ENCODE results near the gene TMTC4. TPM values are rescaled to one million over a fixed set of nuclear protein-coding genes. Genes with fewer than 3 reads are reported as not detected.
"Not testable (repeated sequence)": the region's sequence is repeated elsewhere in the genome, so short reads cannot be mapped to it uniquely, and the experiment has no call there.

TMTC4 gene
- total RNA-seq, 1 donor from 2014 or later: 59.4 TPM

DNA sequence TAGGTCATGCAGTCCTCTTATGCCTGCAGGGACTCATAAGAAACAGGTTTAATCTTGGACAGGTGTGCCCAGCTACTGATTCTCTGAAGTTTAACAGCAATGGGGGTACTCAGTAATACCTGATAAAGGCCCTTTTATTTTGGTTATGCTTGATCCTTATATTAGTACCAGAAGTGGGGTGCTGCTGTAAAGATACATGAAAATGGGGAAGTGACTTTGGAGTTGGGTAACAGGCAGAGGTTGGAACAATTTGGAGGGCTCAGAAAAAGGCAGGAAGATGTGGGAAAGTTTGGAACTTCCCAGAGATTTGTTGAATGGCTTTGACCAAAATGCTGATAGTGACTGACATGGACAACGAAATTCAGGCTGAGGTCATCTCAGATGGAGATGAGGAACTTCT lies 14.6 kb upstream of the TMTC4 start:
- DNase-seq (ENCODE audit: low spot score): no peak
- Mint-ChIP-seq H3K9me3 (peaks cover 27% of the 10 kb centered on the region), H3K27me3 (ENCODE audit: insufficient read depth, low read depth) (no peaks in the 10 kb centered on the region), H3K27ac (no peak overlapping the region), H3K4me1 (no peaks in the 10 kb centered on the region), H3K36me3 (peaks cover 2% of the 10 kb centered on the region), H3K4me3 (no peak overlapping the region)
- Histone ChIP-seq H3K9ac (no peak overlapping the region), H3K4me2 (no peak overlapping the region), H3K9me3 (ENCODE audit: low read depth) (no peaks in the 10 kb centered on the region), H2AFZ (replicated peaks) (no peak overlapping the region), H3K4me1 (no peaks in the 10 kb centered on the region), H3K79me2 (ENCODE audit: low read depth) (no peaks in the 10 kb centered on the region), H3K27ac (no peak overlapping the region), H3F3A (ENCODE audit: low read depth) (no peaks in the 10 kb centered on the region), H3K27me3 (no peaks in the 10 kb centered on the region), H3K36me3 (no peaks in the 10 kb centered on the region), H4K20me1 (ENCODE audit: low read depth) (no peaks in the 10 kb centered on the region), H3K4me3 (no peak overlapping the region)
- TF ChIP-seq CTCF (IDR thresholded peaks at IDR 0.05): no peak

- peaks cover 6% of the 10 kb centered on the region for H3K9me3 Mint-ChIP-seq
- H3K4me3 ChIP-seq: no peak overlapping the region
- no peak overlapping the region for H3K9ac ChIP-seq
- H3K27ac ChIP-seq: no peak overlapping the region
- no peak overlapping the region for H3K4me2 ChIP-seq
- H3K79me2 ChIP-seq (ENCODE audit: low read depth): no peaks in the 10 kb centered on the region
- no peaks in the 10 kb centered on the region for H4K20me1 ChIP-seq (ENCODE audit: low read depth)
- peaks cover 19% of the 10 kb centered on the region for H3K27me3 Mint-ChIP-seq (ENCODE audit: insufficient read depth, low read depth)
- no peak for TF ChIP-seq EZH2phosphoT487 (IDR thresholded peaks at IDR 0.05)
- no peak for TF ChIP-seq EZH2 (IDR thresholded peaks at IDR 0.05)
- no peak for TF ChIP-seq CTCF (IDR thresholded peaks at IDR 0.05)
- no peaks in the 10 kb centered on the region for H3K9me3 ChIP-seq (ENCODE audit: low read depth)
- peaks cover 6% of the 10 kb centered on the region for H3K4me1 ChIP-seq
- H3K36me3 ChIP-seq: no peaks in the 10 kb centered on the region
- no peak overlapping the region for H3K27ac Mint-ChIP-seq
- H3K27me3 ChIP-seq: peaks cover 23% of the 10 kb centered on the region
- H3K4me3 Mint-ChIP-seq: no peak overlapping the region
- no peak overlapping the region for H2AFZ ChIP-seq (replicated peaks)
- DNase-seq (ENCODE audit: low spot score): no peak
- peaks cover 8% of the 10 kb centered on the region for H3K4me1 Mint-ChIP-seq
- peaks cover 5% of the 10 kb centered on the region for H3F3A ChIP-seq (ENCODE audit: low read depth)
- H3K36me3 Mint-ChIP-seq: no peaks in the 10 kb centered on the region
Measured at GRCh38 chr13:100680131-100680530, 5.5 kb upstream of the TMTC4 start.

DNA sequence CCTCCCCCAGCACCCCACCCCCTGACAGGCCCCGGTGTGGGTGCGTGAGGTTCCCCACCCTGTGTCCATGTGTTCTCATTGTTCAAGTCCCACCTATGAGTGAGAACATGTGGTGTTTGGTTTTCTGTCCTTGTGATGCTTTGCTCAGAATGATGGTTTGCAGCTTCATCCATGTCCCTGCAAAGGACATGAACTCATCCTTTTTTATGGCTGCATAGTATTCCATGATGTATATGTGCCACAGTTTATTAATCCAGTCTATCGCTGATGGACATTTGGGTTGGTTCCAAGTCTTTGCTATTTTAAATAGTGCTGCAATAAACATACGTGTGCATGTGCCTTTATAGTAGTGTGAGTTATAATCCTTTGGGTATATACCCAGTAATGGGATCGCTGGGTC lies 2.5 kb upstream of the TMTC4 start:
- H3K27ac Mint-ChIP-seq; H3K9me3 ChIP-seq (ENCODE audit: low read depth); H3K9ac ChIP-seq; H2AFZ ChIP-seq (replicated peaks); H3K9me3 Mint-ChIP-seq; DNase-seq (ENCODE audit: low spot score); H3K4me3 Mint-ChIP-seq; H3K36me3 ChIP-seq; H3K4me2 ChIP-seq; H3K36me3 Mint-ChIP-seq; H3K4me3 ChIP-seq; H3K27ac ChIP-seq: not testable (repeated sequence)
- Histone ChIP-seq H3K27me3 (peaks cover 23% of the 10 kb centered on the region), H3K4me1 (peaks cover 16% of the 10 kb centered on the region), H3K79me2 (ENCODE audit: low read depth) (peaks cover 19% of the 10 kb centered on the region), H3F3A (ENCODE audit: low read depth) (peaks cover 15% of the 10 kb centered on the region), H4K20me1 (ENCODE audit: low read depth) (peaks cover 16% of the 10 kb centered on the region)
- Mint-ChIP-seq H3K4me1 (peaks cover 24% of the 10 kb centered on the region), H3K27me3 (ENCODE audit: insufficient read depth, low read depth) (peaks cover 21% of the 10 kb centered on the region)

DNA sequence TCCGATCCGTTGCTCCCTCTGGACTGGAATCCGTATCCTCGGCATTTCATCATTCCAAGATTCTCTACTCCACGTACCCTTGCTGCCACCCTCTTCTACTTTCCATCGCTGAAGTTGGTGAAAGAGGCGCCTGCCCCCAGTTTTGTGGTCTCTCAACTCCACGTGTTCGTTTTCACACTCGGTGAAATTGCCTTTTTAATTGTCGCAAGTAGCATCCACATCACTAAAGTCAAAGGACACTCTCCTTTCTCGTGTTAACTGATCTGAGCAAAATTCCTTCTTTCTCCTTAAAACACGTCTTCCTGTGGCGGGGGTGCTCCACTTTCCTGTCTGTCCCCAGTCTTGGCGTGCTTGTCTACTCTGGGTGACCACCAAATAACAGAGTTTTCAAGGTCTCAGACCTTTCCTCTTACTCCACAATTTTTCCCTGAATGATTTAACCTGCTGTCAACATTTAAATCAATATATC lies 1.1 kb upstream of the TMTC4 start:
- Mint-ChIP-seq H3K9me3 (no peaks in the 10 kb centered on the region), H3K27ac (no peak overlapping the region), H3K4me1 (peaks cover 28% of the 10 kb centered on the region), H3K27me3 (ENCODE audit: insufficient read depth, low read depth) (peaks cover 23% of the 10 kb centered on the region), H3K4me3 (peak overlapping the region; percentile 80), H3K36me3 (peaks cover 1% of the 10 kb centered on the region)
- peaks cover 15% of the 10 kb centered on the region for H3F3A ChIP-seq (ENCODE audit: low read depth)
- H3K9ac ChIP-seq: no peak overlapping the region
- H3K4me1 ChIP-seq: peaks cover 16% of the 10 kb centered on the region
- peak overlapping the region; percentile 57 for H3K4me3 ChIP-seq
- H3K79me2 ChIP-seq (ENCODE audit: low read depth): peaks cover 33% of the 10 kb centered on the region
- peak overlapping the region; percentile 77 for H2AFZ ChIP-seq (replicated peaks)
- H3K27me3 ChIP-seq: peaks cover 23% of the 10 kb centered on the region
- TF ChIP-seq CTCF (IDR thresholded peaks at IDR 0.05) (no peak), EZH2phosphoT487 (IDR thresholded peaks at IDR 0.05) (no peak), EZH2 (IDR thresholded peaks at IDR 0.05) (no peak)
- H3K27ac ChIP-seq: no peak overlapping the region
- peak overlapping the region; percentile 95 for H3K4me2 ChIP-seq
- H3K36me3 ChIP-seq: no peaks in the 10 kb centered on the region
- no peak for DNase-seq (ENCODE audit: low spot score)
- H3K9me3 ChIP-seq (ENCODE audit: low read depth): no peaks in the 10 kb centered on the region
- H4K20me1 ChIP-seq (ENCODE audit: low read depth): peaks cover 30% of the 10 kb centered on the region
